Measurements from ENCODE around the gene C7orf25.

Gene C7orf25

GRCh38 chr7:42911454-42912447, at the start of gene C7orf25 (continued):
- TF ChIP-seq ZNF518A (tag by site-specific recombination; conservative IDR thresholded peaks at IDR 0.05; ENCODE audit: low read depth): peak; percentile 93
- no peak for TF ChIP-seq PRDM6 (tag by site-specific recombination; IDR thresholded peaks at IDR 0.05)
- TF ChIP-seq ZNF777 (tag by site-specific recombination; IDR thresholded peaks at IDR 0.05; ENCODE audit: borderline replicate concordance): no peak
- TF ChIP-seq ZNF596 (tag by site-specific recombination; IDR thresholded peaks at IDR 0.05): 0 out of 2 replicates have a peak, but pooled peaks have one; percentile 34
- TF ChIP-seq KLF17 (tag by site-specific recombination; IDR thresholded peaks at IDR 0.05): peak; percentile 84
- TF ChIP-seq ZBTB1 (tag by site-specific recombination; IDR thresholded peaks at IDR 0.05): no peak
- TF ChIP-seq PBX3 (CRISPR knock-in tag; IDR thresholded peaks at IDR 0.05): peak; percentile 5; the same call in 1 of the 2 replicates
- peak; percentile 72 for TF ChIP-seq KLF16 (tag by site-specific recombination; IDR thresholded peaks at IDR 0.05)
- 0 out of 2 replicates have a peak, but pooled peaks have one; percentile 35 for TF ChIP-seq ZNF398 (tag by site-specific recombination; IDR thresholded peaks at IDR 0.05)
- peak; percentile 80 for TF ChIP-seq PRDM1 (tag by site-specific recombination; IDR thresholded peaks at IDR 0.05)
- peak; percentile 81 for TF ChIP-seq ZNF449 (tag by site-specific recombination; IDR thresholded peaks at IDR 0.05)
- peak; percentile 96 for TF ChIP-seq KLF8 (tag by site-specific recombination; IDR thresholded peaks at IDR 0.05)
- TF ChIP-seq ZSCAN23 (tag by site-specific recombination; IDR thresholded peaks at IDR 0.05): no peak
- TF ChIP-seq GLIS1 (tag by site-specific recombination; IDR thresholded peaks at IDR 0.05): peak; percentile 53; the same call in 1 of the 2 replicates
- TF ChIP-seq REST (tag by site-specific recombination; IDR thresholded peaks at IDR 0.05): 0 out of 2 replicates have a peak, but pooled peaks have one; percentile 17
- no peak for TF ChIP-seq ZNF174 (tag by site-specific recombination; IDR thresholded peaks at IDR 0.05)
- no peak for TF ChIP-seq ZNF211 (tag by site-specific recombination; IDR thresholded peaks at IDR 0.05; ENCODE audit: low read depth)
- TF ChIP-seq IKZF3 (tag by site-specific recombination; IDR thresholded peaks at IDR 0.05): 0 out of 2 replicates have a peak, but pooled peaks have one; percentile 32
- TF ChIP-seq OVOL3 (tag by site-specific recombination; IDR thresholded peaks at IDR 0.05): 0 out of 2 replicates have a peak, but pooled peaks have one; percentile 45
- TF ChIP-seq ZNF555 (tag by site-specific recombination; conservative IDR thresholded peaks at IDR 0.05): no peak
- peak; percentile 75 for TF ChIP-seq ZNF394 (tag by site-specific recombination; IDR thresholded peaks at IDR 0.05; ENCODE audit: borderline replicate concordance)
